SU-DHL-6 (cell line): Measurements from ENCODE around the gene NOTUM.

Source experiments
- EZH2phosphoT487 ChIP-seq: fragments of 200-600 bp; sonication (generic), shearing (Covaris generic); conservative IDR thresholded peaks from 2 replicates; pipeline ENCODE4 v1.6.1; 2018; ENCODE audit warnings: mild to moderate bottlenecking, antibody characterized with exemption, low read length, moderate library complexity, mixed read lengths
- TF ChIP-seq, protein P1 (sequence below): fragments of 200-600 bp; sonication (generic); IDR thresholded peaks from one replicate; pipeline ENCODE4 v1.5.1; 2017; ENCODE audit warnings: antibody characterized with exemption, mild to moderate bottlenecking, low read length, moderate library complexity; ENCODE audit not compliant: insufficient read depth, poor library complexity, severe bottlenecking

DNA sequence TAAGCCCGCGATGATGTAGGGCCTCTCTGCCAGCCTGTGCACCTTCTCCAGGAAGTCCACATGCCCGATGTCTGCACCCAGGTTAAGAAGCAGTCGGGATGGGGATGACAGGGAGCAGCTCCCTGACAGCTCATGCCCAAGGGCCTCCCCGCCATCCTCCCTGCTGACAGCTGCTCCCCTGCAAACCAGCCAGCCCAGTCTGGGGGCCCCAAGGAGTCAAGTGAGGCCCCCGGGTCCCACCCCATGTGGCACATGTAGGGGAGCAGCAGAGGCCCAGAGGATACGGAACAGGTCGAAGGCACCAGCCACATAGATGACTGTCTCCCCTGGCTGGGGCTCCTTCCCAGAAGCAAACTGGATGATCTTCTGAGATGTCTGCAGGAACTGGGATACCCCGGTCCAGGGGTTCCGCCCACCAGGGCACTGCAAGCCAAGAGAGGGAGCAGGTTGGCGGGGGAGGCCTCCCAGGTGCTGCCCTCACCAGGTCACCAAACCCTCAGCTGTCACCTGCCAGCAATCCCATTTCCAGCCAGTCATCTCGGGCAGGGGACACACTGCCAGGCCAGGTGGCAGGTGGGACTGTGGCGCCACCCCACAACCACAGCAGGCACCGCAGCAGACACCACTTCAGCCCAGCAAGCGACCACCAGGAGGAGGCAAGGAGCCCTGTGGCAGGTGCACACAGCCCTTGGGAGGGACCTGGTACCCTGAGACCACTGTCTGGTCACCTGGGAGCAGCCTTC, 54.3 kb downstream of the NOTUM start:
- TF ChIP-seq, protein P1, sequence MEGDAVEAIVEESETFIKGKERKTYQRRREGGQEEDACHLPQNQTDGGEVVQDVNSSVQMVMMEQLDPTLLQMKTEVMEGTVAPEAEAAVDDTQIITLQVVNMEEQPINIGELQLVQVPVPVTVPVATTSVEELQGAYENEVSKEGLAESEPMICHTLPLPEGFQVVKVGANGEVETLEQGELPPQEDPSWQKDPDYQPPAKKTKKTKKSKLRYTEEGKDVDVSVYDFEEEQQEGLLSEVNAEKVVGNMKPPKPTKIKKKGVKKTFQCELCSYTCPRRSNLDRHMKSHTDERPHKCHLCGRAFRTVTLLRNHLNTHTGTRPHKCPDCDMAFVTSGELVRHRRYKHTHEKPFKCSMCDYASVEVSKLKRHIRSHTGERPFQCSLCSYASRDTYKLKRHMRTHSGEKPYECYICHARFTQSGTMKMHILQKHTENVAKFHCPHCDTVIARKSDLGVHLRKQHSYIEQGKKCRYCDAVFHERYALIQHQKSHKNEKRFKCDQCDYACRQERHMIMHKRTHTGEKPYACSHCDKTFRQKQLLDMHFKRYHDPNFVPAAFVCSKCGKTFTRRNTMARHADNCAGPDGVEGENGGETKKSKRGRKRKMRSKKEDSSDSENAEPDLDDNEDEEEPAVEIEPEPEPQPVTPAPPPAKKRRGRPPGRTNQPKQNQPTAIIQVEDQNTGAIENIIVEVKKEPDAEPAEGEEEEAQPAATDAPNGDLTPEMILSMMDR: peak; percentile 16
- TF ChIP-seq EZH2phosphoT487: no peak
